GM12872 (cell line): ENCODE measurements around the gene DCAKD.

Source experiments
- CTCF ChIP-seq: IDR thresholded peaks from 3 replicates; pipeline ENCODE4 v1.5.1; 2011; ENCODE audit warnings: low read depth, mild to moderate bottlenecking, low read length, moderate library complexity; ENCODE audit not compliant: insufficient read depth

DCAKD gene

GRCh38 chr17:45051060-45051719 lies at the start of gene DCAKD:
TSS of gene DCAKD (minus strand) at chr17:45051632. CDS start at chr17:45034885, 16,747 bp downstream.
- no peak for TF ChIP-seq CTCF

GRCh38 chr17:45098869-45099616 lies 47.6 kb upstream of the DCAKD start:
- peak; percentile 96 for TF ChIP-seq CTCF

GRCh38 chr17:45098081-45098868 lies 46.8 kb upstream of the DCAKD start:
- no peak for TF ChIP-seq CTCF

GRCh38 chr17:45096926-45097325 lies 45.5 kb upstream of the DCAKD start:
- no peak for TF ChIP-seq CTCF

- peak; percentile 58 for TF ChIP-seq CTCF
Measured at GRCh38 chr17:45096141-45096540, 44.7 kb upstream of the DCAKD start.

- TF ChIP-seq CTCF: no peak
Measured at GRCh38 chr17:45093444-45094110, 42.1 kb upstream of the DCAKD start.
